Measurements from ENCODE around the gene AGMO. TPM values are rescaled to one million over a fixed set of nuclear protein-coding genes. Genes with fewer than 3 reads are reported as not detected.

The AGMO gene
- total RNA-seq, 1 experiment from 2014 or later = not detected

GRCh38 chr7:15284396-15284795 lies 277.4 kb downstream of the AGMO start:
- ATAC-seq = no peak
- H3K36me3 ChIP-seq (ENCODE audit: control insufficient read depth, insufficient read depth, low read length) = no peaks in the 10 kb centered on the region
- H3K4me3 ChIP-seq (ENCODE audit: low read depth in 2 of 2, low read length in 2 of 2) = no peak overlapping the region
- TF ChIP-seq TCF7L2 (IDR thresholded peaks at IDR 0.05; ENCODE audit: low read depth, low read length) (no peak), POLR2AphosphoS5 (IDR thresholded peaks at IDR 0.05; ENCODE audit: low read depth, low read length) (no peak), CTCF (IDR thresholded peaks at IDR 0.05) (no peak), SIN3A (IDR thresholded peaks at IDR 0.05; ENCODE audit: borderline replicate concordance, insufficient read depth, low read depth, low read length) (no peak), REST (IDR thresholded peaks at IDR 0.05; ENCODE audit: insufficient read depth in 1 of 2, low read depth in 2 of 2, low read length in 1 of 2) (no peak)
- no TSS peak for BruUV-seq (replicated peaks)
- no peaks in the 10 kb centered on the region for H3K4me1 ChIP-seq (ENCODE audit: control insufficient read depth, insufficient read depth, low read length)
- H3K27ac ChIP-seq (ENCODE audit: low read length) = no peak overlapping the region
- H3K9me3 ChIP-seq (ENCODE audit: control insufficient read depth, insufficient read depth, low read depth, low read length) = no peaks in the 10 kb centered on the region
- intact Hi-C loops (cut with micrococcal nuclease; ENCODE audit: unreplicated experiment) = no loop called here
- in situ Hi-C loops (cut with HindIII; ENCODE audit: low pct_unique_long_range_greater_than_20kb, low sequenced_read_pairs) = no loop called here
- DNase-seq (ENCODE audit: low read depth, low spot score) = no peak
- H3K27me3 ChIP-seq (ENCODE audit: control insufficient read depth, insufficient read depth, low read length) = no peaks in the 10 kb centered on the region
- POLR2A ChIA-PET = no interaction called here
- CTCF ChIA-PET = no interaction called here

GRCh38 chr7:15280078-15280733 lies 281.6 kb downstream of the AGMO start:
- intact Hi-C loops (cut with micrococcal nuclease; ENCODE audit: unreplicated experiment) = no loop called here
- no TSS peak for BruUV-seq (replicated peaks)
- H3K36me3 ChIP-seq (ENCODE audit: control insufficient read depth, insufficient read depth, low read length) = no peaks in the 10 kb centered on the region

More at GRCh38 chr7:15280078-15280733, 281.6 kb downstream of the AGMO start:
- no peaks in the 10 kb centered on the region for H3K27me3 ChIP-seq (ENCODE audit: control insufficient read depth, insufficient read depth, low read length)
- TF ChIP-seq CTCF (IDR thresholded peaks at IDR 0.05) (no peak), TCF7L2 (IDR thresholded peaks at IDR 0.05; ENCODE audit: low read depth, low read length) (no peak), REST (IDR thresholded peaks at IDR 0.05; ENCODE audit: insufficient read depth in 1 of 2, low read depth in 2 of 2, low read length in 1 of 2) (no peak), SIN3A (IDR thresholded peaks at IDR 0.05; ENCODE audit: borderline replicate concordance, insufficient read depth, low read depth, low read length) (no peak), POLR2AphosphoS5 (IDR thresholded peaks at IDR 0.05; ENCODE audit: low read depth, low read length) (no peak)
- H3K4me1 ChIP-seq (ENCODE audit: control insufficient read depth, insufficient read depth, low read length) = no peaks in the 10 kb centered on the region
- in situ Hi-C loops (cut with HindIII; ENCODE audit: low pct_unique_long_range_greater_than_20kb, low sequenced_read_pairs) = no loop called here
- no peak overlapping the region for H3K4me3 ChIP-seq (ENCODE audit: low read depth in 2 of 2, low read length in 2 of 2)
- H3K9me3 ChIP-seq (ENCODE audit: control insufficient read depth, insufficient read depth, low read depth, low read length) = no peaks in the 10 kb centered on the region; the same call in 1 of the 2 replicates
- ATAC-seq = no peak
- POLR2A ChIA-PET = no interaction called here
- CTCF ChIA-PET = no interaction called here
- no peak for DNase-seq (ENCODE audit: low read depth, low spot score)
- H3K27ac ChIP-seq (ENCODE audit: low read length) = no peak overlapping the region

Measured in Panc1 (cell line).